ENCODE data around the gene GNA14. TPM values are rescaled to one million over a fixed set of nuclear protein-coding genes. Genes with fewer than 3 reads are reported as not detected.

Gene GNA14
- total RNA-seq, 1 experiment from 2014 or later = 0.25 TPM

DNA sequence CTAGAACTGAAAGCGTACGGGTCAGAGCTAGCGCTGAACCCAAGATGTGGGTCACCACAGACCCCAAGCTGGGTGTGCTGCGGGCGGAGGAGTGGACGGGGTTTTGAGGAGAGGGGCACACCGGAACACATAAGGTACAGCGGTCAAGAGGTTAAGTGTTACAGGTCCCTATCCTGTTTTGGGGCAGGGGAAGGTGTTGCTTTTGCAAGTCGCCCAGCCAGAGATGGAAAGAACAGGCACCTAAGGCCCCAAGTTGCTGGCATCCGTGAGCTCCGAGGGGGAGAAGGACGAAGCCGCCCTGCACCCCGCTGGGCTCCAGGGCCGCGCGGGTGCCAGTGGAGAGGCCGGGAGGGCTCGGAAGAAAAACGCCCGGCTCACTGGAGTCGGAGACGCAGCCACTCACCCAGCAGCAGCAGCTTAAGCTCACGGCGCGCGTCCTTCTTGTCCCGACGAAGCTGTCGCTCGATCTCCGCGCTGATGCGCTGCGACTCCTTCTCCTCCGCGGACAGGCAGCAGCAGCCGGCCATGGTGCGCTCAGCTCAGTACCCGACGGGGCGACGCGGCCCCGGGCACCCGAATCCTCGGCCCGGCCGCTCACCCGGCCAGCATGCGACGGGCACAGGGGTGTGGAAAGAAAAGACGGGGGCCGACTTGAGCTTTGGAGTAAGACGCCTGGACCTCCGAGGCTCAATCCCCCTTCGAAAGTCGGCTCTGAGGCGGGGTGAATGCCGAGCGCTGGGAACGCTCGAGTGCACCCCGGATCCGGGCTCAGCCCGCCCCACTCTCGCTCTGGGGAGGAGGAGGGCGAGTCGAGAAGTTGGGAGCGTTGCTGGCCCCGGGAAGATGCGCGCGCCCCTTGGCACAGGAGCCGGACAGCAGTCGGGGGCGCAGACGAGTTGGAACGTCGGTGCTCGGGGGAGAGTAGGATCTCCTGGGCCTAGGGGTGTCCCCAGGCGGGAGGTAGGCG, 572 bp downstream of the GNA14 start:
- Histone ChIP-seq H2AFZ (ENCODE audit: low read depth, low read length, poor library complexity, severe bottlenecking) (no peak overlapping the region), H3K27ac (ENCODE audit: low read depth, low read length) (no peak overlapping the region), H3K79me2 (ENCODE audit: insufficient read depth, low read length) (no peaks in the 10 kb centered on the region), H3K27me3 (ENCODE audit: insufficient read depth, low read length) (no peaks in the 10 kb centered on the region), H3K9ac (ENCODE audit: low read length) (no peak overlapping the region), H3K4me2 (ENCODE audit: low read length) (no peak overlapping the region), H4K20me1 (ENCODE audit: insufficient read depth) (no peaks in the 10 kb centered on the region), H3K36me3 (ENCODE audit: control insufficient read depth in 1 of 2, insufficient read depth in 2 of 2, low read length in 2 of 2) (no peaks in the 10 kb centered on the region), H3K4me1 (ENCODE audit: control insufficient read depth in 1 of 2, insufficient read depth in 2 of 2, low read length in 2 of 2) (no peaks in the 10 kb centered on the region), H3K9me2 (ENCODE audit: insufficient read depth) (no peaks in the 10 kb centered on the region), H3K9me3 (ENCODE audit: control insufficient read depth in 1 of 2, insufficient read depth in 1 of 2, low read depth in 1 of 2, low read length in 2 of 2) (no peaks in the 10 kb centered on the region), H3K4me3 (replicated peaks in 1 of 2; ENCODE audit: low read depth in 1 of 2, low read length in 2 of 2) (no peak overlapping the region)
- ChIA-PET POLR2A (no interaction called here), CTCF (no interaction called here), RAD21 (ENCODE audit: low non-redundant PET in 1 of 2, low total read pairs in 2 of 2, uncharacterized antibody in 2 of 2, unreplicated experiment in 2 of 2) (no interaction called here)
- ATAC-seq (no peak), DNase-seq (ENCODE audit: low read depth, low spot score) (no peak)
- BruUV-seq (replicated peaks) = no TSS peak
- intact Hi-C loops (cut with micrococcal nuclease) = loop anchor here (5.0 kb wide), 1 partner anchor 190 kb away; no protein-coding TSS in a partner anchor
- no peak for TF ChIP-seq TCF7L2 (IDR thresholded peaks at IDR 0.05; ENCODE audit: borderline replicate concordance, extremely low read depth, insufficient read depth, insufficient read length)
- no peak for TF ChIP-seq ELF1 (IDR thresholded peaks at IDR 0.05; ENCODE audit: borderline replicate concordance, low read depth)
- no peak for TF ChIP-seq ZNF274 (IDR thresholded peaks at IDR 0.05; ENCODE audit: low read depth, low read length)
- no peak for TF ChIP-seq ZFX (IDR thresholded peaks at IDR 0.05)
- TF ChIP-seq POLR2AphosphoS5 (IDR thresholded peaks at IDR 0.05; ENCODE audit: low read depth, low read length) = no peak
- TF ChIP-seq EGR1 (IDR thresholded peaks at IDR 0.05; ENCODE audit: low read depth) = no peak
- no peak for TF ChIP-seq EZH2 (IDR thresholded peaks at IDR 0.05)

DNA sequence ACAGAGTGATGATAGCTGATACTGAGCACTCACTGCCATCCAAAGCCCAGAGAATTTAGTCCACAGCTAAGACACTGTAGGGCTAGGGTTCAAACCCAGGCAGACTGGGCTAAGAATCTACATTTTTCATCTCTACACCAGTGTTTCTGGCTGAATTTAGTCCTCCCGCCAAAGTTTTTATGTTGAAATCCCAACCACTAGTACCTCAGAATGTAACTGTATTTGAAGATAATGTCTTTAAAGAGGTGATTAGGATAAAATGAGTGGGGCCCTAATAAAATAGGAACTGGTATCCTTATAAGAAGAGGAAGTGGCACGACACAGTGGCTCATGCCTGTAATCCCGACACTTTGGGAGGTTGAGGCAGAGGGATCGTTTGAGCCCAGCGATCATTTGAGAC, 4.3 kb downstream of the GNA14 start:
- H3K79me2 ChIP-seq (ENCODE audit: insufficient read depth, low read length) = no peaks in the 10 kb centered on the region
- peaks cover 20% of the 10 kb centered on the region for H3K27me3 ChIP-seq (ENCODE audit: insufficient read depth, low read length)
- H3K9me3 ChIP-seq (ENCODE audit: control insufficient read depth in 1 of 2, insufficient read depth in 1 of 2, low read depth in 1 of 2, low read length in 2 of 2) = no peaks in the 10 kb centered on the region
- ChIA-PET RAD21 (ENCODE audit: low non-redundant PET in 1 of 2, low total read pairs in 2 of 2, uncharacterized antibody in 2 of 2, unreplicated experiment in 2 of 2) (no interaction called here), POLR2A (no interaction called here), CTCF (no interaction called here)
- H3K4me2 ChIP-seq (ENCODE audit: low read length) = no peak overlapping the region
- no peak overlapping the region for H3K4me3 ChIP-seq (replicated peaks in 1 of 2; ENCODE audit: low read depth in 1 of 2, low read length in 2 of 2)
- H3K9me2 ChIP-seq (ENCODE audit: insufficient read depth) = no peaks in the 10 kb centered on the region
- ATAC-seq = no peak
- no TSS peak for BruUV-seq (replicated peaks)
- H3K36me3 ChIP-seq (ENCODE audit: control insufficient read depth in 1 of 2, insufficient read depth in 2 of 2, low read length in 2 of 2) = no peaks in the 10 kb centered on the region
- intact Hi-C loops (cut with micrococcal nuclease) = no loop called here
- no peaks in the 10 kb centered on the region for H3K4me1 ChIP-seq (ENCODE audit: control insufficient read depth in 1 of 2, insufficient read depth in 2 of 2, low read length in 2 of 2)
- no peaks in the 10 kb centered on the region for H4K20me1 ChIP-seq (ENCODE audit: insufficient read depth)
- DNase-seq (ENCODE audit: low read depth, low spot score) = no peak
- H3K27ac ChIP-seq (ENCODE audit: low read depth, low read length) = no peak overlapping the region
- H2AFZ ChIP-seq (ENCODE audit: low read depth, low read length, poor library complexity, severe bottlenecking) = no peak overlapping the region
- H3K9ac ChIP-seq (ENCODE audit: low read length) = no peak overlapping the region
- TF ChIP-seq ZFX (IDR thresholded peaks at IDR 0.05) (no peak), JUND (IDR thresholded peaks at IDR 0.05) (no peak), POLR2AphosphoS5 (IDR thresholded peaks at IDR 0.05; ENCODE audit: low read depth, low read length) (no peak), FOSL1 (IDR thresholded peaks at IDR 0.05; ENCODE audit: low read depth) (no peak), YY1 (IDR thresholded peaks at IDR 0.05; ENCODE audit: extremely low read depth, insufficient replicate concordance, low read depth, low read length) (no peak), RAD21 (IDR thresholded peaks at IDR 0.05; ENCODE audit: low read depth) (no peak), CEBPB (IDR thresholded peaks at IDR 0.05; ENCODE audit: low read depth) (no peak), ELF1 (IDR thresholded peaks at IDR 0.05; ENCODE audit: borderline replicate concordance, low read depth) (no peak), POLR2A (IDR thresholded peaks at IDR 0.05; ENCODE audit: borderline replicate concordance, extremely low read depth, insufficient read depth, insufficient read length) (no peak), SRF (IDR thresholded peaks at IDR 0.05; ENCODE audit: low read depth) (no peak)
- TF ChIP-seq, protein P1, sequence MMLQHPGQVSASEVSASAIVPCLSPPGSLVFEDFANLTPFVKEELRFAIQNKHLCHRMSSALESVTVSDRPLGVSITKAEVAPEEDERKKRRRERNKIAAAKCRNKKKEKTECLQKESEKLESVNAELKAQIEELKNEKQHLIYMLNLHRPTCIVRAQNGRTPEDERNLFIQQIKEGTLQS (IDR thresholded peaks at IDR 0.05) = no peak
- TF ChIP-seq, protein P2, sequence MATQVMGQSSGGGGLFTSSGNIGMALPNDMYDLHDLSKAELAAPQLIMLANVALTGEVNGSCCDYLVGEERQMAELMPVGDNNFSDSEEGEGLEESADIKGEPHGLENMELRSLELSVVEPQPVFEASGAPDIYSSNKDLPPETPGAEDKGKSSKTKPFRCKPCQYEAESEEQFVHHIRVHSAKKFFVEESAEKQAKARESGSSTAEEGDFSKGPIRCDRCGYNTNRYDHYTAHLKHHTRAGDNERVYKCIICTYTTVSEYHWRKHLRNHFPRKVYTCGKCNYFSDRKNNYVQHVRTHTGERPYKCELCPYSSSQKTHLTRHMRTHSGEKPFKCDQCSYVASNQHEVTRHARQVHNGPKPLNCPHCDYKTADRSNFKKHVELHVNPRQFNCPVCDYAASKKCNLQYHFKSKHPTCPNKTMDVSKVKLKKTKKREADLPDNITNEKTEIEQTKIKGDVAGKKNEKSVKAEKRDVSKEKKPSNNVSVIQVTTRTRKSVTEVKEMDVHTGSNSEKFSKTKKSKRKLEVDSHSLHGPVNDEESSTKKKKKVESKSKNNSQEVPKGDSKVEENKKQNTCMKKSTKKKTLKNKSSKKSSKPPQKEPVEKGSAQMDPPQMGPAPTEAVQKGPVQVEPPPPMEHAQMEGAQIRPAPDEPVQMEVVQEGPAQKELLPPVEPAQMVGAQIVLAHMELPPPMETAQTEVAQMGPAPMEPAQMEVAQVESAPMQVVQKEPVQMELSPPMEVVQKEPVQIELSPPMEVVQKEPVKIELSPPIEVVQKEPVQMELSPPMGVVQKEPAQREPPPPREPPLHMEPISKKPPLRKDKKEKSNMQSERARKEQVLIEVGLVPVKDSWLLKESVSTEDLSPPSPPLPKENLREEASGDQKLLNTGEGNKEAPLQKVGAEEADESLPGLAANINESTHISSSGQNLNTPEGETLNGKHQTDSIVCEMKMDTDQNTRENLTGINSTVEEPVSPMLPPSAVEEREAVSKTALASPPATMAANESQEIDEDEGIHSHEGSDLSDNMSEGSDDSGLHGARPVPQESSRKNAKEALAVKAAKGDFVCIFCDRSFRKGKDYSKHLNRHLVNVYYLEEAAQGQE (IDR thresholded peaks at IDR 0.05; ENCODE audit: low read depth) = no peak
